Glomerular visceral epithelial cell (primary cell): Measurements from ENCODE around the gene GOLGA1.

ENCODE experiments used
- DNase-seq: peaks from one replicate; pipeline ENCODE4 v3.0.0-alpha.2; 2016; ENCODE audit errors: extremely low spot score

The GOLGA1 gene

GRCh38 chr9:124882231-124882630 is 58.7 kb downstream of the GOLGA1 start:
- DNase-seq, result no peak

GRCh38 chr9:124881138-124881743 is 59.6 kb downstream of the GOLGA1 start:
- DNase-seq, result no peak

GRCh38 chr9:124880501-124880900 is 60.4 kb downstream of the GOLGA1 start:
- DNase-seq, result no peak

GRCh38 chr9:124879226-124879625 is 61.7 kb downstream of the GOLGA1 start:
- no peak for DNase-seq

- DNase-seq, result no peak
These were observed 62.4 kb downstream of the GOLGA1 start for GRCh38 chr9:124878518-124878917.

- DNase-seq, result no peak
These were observed 62.9 kb downstream of the GOLGA1 start for GRCh38 chr9:124878021-124878420.

GRCh38 chr9:124877021-124877782 is 63.7 kb downstream of the GOLGA1 start:
- no peak for DNase-seq

- DNase-seq, result no peak
These were observed 65.4 kb downstream of the GOLGA1 start for GRCh38 chr9:124875501-124875900.

GRCh38 chr9:124873664-124874063 is 67.2 kb downstream of the GOLGA1 start:
- DNase-seq, result no peak

- no peak for DNase-seq
These were observed 69.7 kb downstream of the GOLGA1 start for GRCh38 chr9:124871156-124871561.

- DNase-seq, result no peak
These were observed 70.2 kb downstream of the GOLGA1 start for GRCh38 chr9:124870723-124871122.

GRCh38 chr9:124869986-124870560 is 70.8 kb downstream of the GOLGA1 start:
- peak; percentile 47 for DNase-seq

- no peak for DNase-seq
These were observed 71.4 kb downstream of the GOLGA1 start for GRCh38 chr9:124869466-124869985.

- DNase-seq, result peak; percentile 90
These were observed 72.1 kb downstream of the GOLGA1 start for GRCh38 chr9:124868511-124869465.

GRCh38 chr9:124863371-124863871 is 77.5 kb downstream of the GOLGA1 start:
- no peak for DNase-seq

- peak; percentile 95 for DNase-seq
These were observed 79.3 kb downstream of the GOLGA1 start, which contains the start of the genes ARPC5L and RPL35 for GRCh38 chr9:124861342-124862229. Gene ARPC5L (plus strand): TSS chr9:124862130. CDS start chr9:124869291, 7,161 bp downstream. Gene RPL35 (minus strand): TSS chr9:124861957. CDS start chr9:124861912, 45 bp downstream.

- no peak for DNase-seq
These were observed 80.1 kb downstream of the GOLGA1 start for GRCh38 chr9:124860582-124861341.

GRCh38 chr9:124859803-124860581 is 80.9 kb downstream of the GOLGA1 start:
- no peak for DNase-seq
